Tibial artery (tissue), 4 donors: ENCODE measurements around the gene THRB.

ENCODE experiments used
- DNase-seq, 2 donors: peaks; one replicate each; pipeline ENCODE4 v3.0.0-alpha.2; 2019
- H3K27ac ChIP-seq, 2 donors: fragments of 200-600 bp; sonication (generic) in 1 of 2; 1 replicate in 1 of 2; 2 replicates in 1 of 2; pipeline ENCODE4 v1.5.1; 2018 to 2019; ENCODE audit warnings: mild to moderate bottlenecking in 1 of 2
- H3K27me3 ChIP-seq, 2 donors: fragments of 200-600 bp; sonication (generic) in 1 of 2; one replicate each; pipeline versions ENCODE4 v1.5.1 to v1.6.0; 2016 to 2019
- H3K36me3 ChIP-seq, 3 donors: fragments of 200-600 bp; sonication (generic) in 2 of 3; one replicate each; pipeline ENCODE4 v1.5.1; 2016 to 2019; ENCODE audit warnings: mild to moderate bottlenecking in 2 of 3
- H3K4me1 ChIP-seq, 4 donors: fragments of 200-600 bp; sonication (generic) in 2 of 4; 1 replicate in 3 of 4; 2 replicates in 1 of 4; pipeline ENCODE4 v1.5.1; 2016 to 2019
- H3K4me3 ChIP-seq, 2 donors: fragments of 200-600 bp; sonication (generic) in 1 of 2; 1 replicate in 1 of 2; 2 replicates in 1 of 2; pipeline ENCODE4 v1.5.1; 2018 to 2019; ENCODE audit warnings: mild to moderate bottlenecking in 2 of 2
- H3K9me3 ChIP-seq, 3 donors: fragments of 200-600 bp; sonication (generic) in 1 of 3; one replicate each; pipeline ENCODE4 v1.5.1; 2016 to 2019
- intact Hi-C: fragments of 100-400 bp; cut with DNase I; formaldehyde crosslinking; loops from one replicate; pipeline ENCODE4 v1.15.0; 2023; ENCODE audit warnings: low total_unique reads
- TF ChIP-seq, protein P1 (sequence below), 2 experiments: fragments of 200-600 bp in 1 of 2; fragments of 450-650 bp in 1 of 2; IDR thresholded peaks; one replicate each; pipeline ENCODE4 v1.5.1; 2017 to 2019; ENCODE audit warnings: antibody characterized with exemption in 2 of 2, mild to moderate bottlenecking in 1 of 2, moderate library complexity in 1 of 2

The THRB gene

DNA sequence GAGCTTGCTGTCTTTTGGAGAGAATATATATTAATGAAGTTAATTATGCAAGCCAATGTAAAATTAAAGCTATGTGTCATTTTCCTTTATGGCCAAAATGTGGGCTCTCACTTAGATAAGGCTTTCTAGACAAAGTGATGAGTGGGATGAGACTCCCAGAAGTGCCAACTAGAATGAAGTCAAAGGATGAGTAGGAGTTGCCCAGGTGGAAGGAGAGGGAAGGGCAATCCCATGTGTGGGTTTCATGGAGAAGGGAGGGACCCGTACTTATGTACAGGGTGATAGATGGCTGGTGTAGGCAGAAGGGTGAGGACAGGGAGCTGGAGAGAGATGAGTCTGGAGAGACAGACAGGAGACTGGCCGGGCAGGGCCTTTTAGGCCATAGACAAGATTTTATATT is 239.2 kb downstream of the THRB start:
- no peaks in the 10 kb centered on the region for H3K9me3 ChIP-seq
- TF ChIP-seq, protein P1, sequence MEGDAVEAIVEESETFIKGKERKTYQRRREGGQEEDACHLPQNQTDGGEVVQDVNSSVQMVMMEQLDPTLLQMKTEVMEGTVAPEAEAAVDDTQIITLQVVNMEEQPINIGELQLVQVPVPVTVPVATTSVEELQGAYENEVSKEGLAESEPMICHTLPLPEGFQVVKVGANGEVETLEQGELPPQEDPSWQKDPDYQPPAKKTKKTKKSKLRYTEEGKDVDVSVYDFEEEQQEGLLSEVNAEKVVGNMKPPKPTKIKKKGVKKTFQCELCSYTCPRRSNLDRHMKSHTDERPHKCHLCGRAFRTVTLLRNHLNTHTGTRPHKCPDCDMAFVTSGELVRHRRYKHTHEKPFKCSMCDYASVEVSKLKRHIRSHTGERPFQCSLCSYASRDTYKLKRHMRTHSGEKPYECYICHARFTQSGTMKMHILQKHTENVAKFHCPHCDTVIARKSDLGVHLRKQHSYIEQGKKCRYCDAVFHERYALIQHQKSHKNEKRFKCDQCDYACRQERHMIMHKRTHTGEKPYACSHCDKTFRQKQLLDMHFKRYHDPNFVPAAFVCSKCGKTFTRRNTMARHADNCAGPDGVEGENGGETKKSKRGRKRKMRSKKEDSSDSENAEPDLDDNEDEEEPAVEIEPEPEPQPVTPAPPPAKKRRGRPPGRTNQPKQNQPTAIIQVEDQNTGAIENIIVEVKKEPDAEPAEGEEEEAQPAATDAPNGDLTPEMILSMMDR (IDR thresholded peaks at IDR 0.05), result no peak
- intact Hi-C loops, result no loop called here
- H3K4me1 ChIP-seq, result peaks cover 0 to 65% (median 23%) of the 10 kb centered on the region in 4 donors
- no peaks in the 10 kb centered on the region for H3K27me3 ChIP-seq
- no peak overlapping the region for H3K4me3 ChIP-seq
- H3K27ac ChIP-seq, result peak overlapping the region in 1 of 2 donors; percentile 21
- no peaks in the 10 kb centered on the region for H3K36me3 ChIP-seq
- DNase-seq, result no peak

DNA sequence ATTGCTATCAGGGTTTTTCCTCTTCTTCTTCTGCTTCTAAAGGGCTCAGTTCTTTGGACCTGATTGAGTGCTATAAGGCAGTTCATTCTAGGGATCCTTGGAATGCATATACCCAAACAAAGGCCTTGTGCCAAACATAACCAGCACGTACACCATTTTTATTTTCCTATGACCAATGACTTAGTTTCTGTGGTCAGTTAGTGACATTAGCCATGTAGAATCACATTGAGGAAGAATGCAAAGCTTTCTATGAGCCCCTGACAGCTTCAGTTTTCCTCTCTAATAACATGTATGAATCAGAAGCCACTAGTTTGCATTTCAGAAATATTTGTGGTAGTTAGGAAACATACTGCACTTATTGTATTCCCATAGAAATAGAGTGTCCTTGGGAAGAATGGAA is 240.0 kb downstream of the THRB start:
- intact Hi-C loops, result no loop called here
- H3K27ac ChIP-seq, result peak overlapping the region in 1 of 2 donors; percentile 21
- H3K9me3 ChIP-seq, result no peaks in the 10 kb centered on the region
- H3K27me3 ChIP-seq, result no peaks in the 10 kb centered on the region
- DNase-seq, result no peak
- no peak overlapping the region for H3K4me3 ChIP-seq
- no peaks in the 10 kb centered on the region for H3K36me3 ChIP-seq
- H3K4me1 ChIP-seq, result peaks cover 0 to 59% (median 22%) of the 10 kb centered on the region in 4 donors
- TF ChIP-seq, protein P1 (IDR thresholded peaks at IDR 0.05), result no peak

DNA sequence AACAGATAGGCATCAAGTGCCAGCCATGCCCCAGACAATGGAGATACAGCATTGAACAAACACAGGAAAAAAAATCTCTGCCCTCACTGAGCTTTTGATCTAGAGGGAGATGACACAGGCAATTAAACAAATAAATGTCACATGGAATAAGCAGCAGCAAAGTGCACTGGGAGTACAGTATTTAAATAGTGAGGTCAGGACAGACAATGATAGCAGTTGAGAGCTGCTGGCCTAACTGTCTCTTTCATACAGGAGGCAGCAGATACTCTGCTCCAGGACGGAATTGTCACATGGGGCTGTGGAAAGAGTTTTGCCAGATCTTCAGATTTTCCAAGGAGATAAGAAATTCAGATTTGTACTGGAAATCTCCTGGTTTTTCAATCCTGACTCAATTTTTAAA is 241.3 kb downstream of the THRB start:
- Histone ChIP-seq H3K9me3 (no peaks in the 10 kb centered on the region), H3K27me3 (no peaks in the 10 kb centered on the region), H3K4me3 (no peak overlapping the region), H3K27ac (peak overlapping the region in 1 of 2 donors; percentile 25), H3K4me1 (peaks cover 0 to 46% (median 17%) of the 10 kb centered on the region in 4 donors), H3K36me3 (no peaks in the 10 kb centered on the region)
- no peak for DNase-seq
- intact Hi-C loops, result no loop called here
- TF ChIP-seq, protein P1 (IDR thresholded peaks at IDR 0.05), result no peak

DNA sequence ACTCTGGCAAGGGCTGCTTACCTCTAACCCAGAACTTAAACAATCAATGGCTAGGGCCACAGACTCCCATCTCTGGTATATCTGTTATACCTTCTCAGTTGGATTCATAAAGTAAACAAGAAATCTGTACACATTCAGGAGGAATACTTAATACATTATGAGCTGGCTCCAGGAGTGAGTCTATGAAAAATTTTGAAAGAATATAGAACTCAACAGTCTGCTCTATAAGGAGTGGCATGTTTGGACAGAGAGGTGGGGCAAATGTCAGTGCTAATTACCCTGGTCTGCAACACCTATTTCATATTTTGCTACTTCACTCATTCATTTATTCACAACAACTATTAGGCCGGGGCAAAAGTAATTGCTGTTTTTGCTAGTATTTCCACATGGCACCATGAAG is 245.1 kb downstream of the THRB start:
- H3K4me3 ChIP-seq, result no peak overlapping the region
- no peaks in the 10 kb centered on the region for H3K36me3 ChIP-seq
- H3K27me3 ChIP-seq, result no peaks in the 10 kb centered on the region
- H3K9me3 ChIP-seq, result no peaks in the 10 kb centered on the region
- peaks cover 0 to 21% (median 4%) of the 10 kb centered on the region in 4 donors for H3K4me1 ChIP-seq
- H3K27ac ChIP-seq, result no peak overlapping the region
- DNase-seq, result no peak
- intact Hi-C loops, result no loop called here
- TF ChIP-seq, protein P1 (IDR thresholded peaks at IDR 0.05), result no peak

DNA sequence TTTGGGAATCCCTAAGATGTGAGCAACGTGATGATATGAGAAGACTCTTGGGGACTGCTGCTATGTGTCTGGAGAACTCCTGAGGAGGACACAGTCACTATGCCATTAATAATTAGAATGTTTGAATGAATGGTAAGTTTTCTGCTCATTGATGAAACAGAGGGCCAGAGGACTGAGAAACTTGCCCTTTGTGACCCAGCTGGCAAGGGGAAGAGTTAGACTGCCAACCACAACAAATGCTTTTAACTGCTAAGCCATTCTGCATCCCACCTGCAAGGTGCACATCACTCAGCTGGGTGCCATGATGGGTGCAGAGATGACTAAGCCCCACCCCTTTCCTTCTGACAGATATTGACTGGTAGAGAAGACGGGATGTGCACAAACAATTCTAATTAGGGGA is 249.6 kb downstream of the THRB start:
- Histone ChIP-seq H3K4me1 (peaks cover 0 to 28% (median 15%) of the 10 kb centered on the region in 4 donors), H3K27me3 (no peaks in the 10 kb centered on the region), H3K4me3 (no peak overlapping the region), H3K9me3 (no peaks in the 10 kb centered on the region), H3K27ac (no peak overlapping the region), H3K36me3 (no peaks in the 10 kb centered on the region)
- TF ChIP-seq, protein P1 (IDR thresholded peaks at IDR 0.05), result no peak
- intact Hi-C loops, result no loop called here
- no peak for DNase-seq

DNA sequence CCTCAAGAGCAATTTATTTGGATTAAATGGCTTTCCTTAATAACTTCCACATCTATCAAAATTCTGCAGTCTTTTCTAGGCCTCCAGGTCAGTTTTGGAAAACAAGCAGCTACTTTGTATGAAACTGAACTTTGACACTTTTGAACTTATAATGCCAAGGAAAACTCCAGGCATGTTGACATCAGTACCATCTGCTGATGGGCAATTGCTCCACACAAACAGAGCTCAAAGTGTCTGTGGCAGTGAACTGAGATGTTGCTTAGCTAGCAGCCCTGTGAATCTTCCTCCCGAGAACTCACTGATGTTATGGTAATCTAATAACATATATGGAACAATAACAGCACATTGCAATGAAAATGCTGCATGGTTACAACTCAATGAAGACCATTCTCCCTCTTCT is 250.2 kb downstream of the THRB start:
- Histone ChIP-seq H3K9me3 (no peaks in the 10 kb centered on the region), H3K27me3 (no peaks in the 10 kb centered on the region), H3K36me3 (no peaks in the 10 kb centered on the region), H3K4me3 (no peak overlapping the region), H3K4me1 (peaks cover 0 to 28% (median 18%) of the 10 kb centered on the region in 4 donors), H3K27ac (no peak overlapping the region)
- intact Hi-C loops, result no loop called here
- no peak for DNase-seq
- TF ChIP-seq, protein P1 (IDR thresholded peaks at IDR 0.05), result no peak
